ENCODE data around the gene EZR.

Gene EZR

DNA sequence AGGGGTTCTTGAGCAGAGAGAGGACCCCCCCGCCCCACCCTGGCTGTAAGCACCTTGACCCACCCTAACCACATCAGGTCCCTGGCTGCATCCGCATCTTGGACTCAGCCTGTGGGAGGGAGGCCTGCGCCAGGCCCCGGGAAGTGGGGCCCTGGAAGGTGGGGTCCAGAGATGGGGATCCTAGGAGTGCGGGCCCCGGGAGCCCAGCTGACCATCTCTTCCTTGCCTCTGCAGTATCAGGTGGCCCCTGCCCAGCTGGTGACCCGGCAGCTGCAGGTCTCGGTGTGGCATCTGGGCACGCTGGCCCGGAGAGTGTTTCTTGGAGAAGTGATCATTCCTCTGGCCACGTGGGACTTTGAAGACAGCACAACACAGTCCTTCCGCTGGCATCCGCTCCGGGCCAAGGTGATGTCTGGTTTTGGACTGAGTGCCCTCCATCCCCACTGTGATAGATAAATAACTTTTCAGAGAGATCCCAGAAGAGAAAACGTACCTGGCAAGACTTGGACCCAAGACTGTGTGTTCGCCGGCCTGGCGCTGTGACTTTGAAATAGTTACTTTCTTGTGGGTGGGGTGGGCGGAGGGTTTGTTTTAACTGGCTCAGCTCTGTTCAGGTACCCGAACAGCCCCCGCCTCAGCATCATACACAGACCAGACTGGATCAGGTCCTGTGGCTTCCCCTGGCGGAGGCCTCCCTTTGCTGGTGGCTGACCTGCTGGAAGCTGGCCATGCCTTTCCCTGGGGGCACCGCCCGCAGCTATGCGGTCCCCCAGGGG lies 62.0 kb downstream of the EZR start:
- no peaks in the 10 kb centered on the region for H3K27me3 Mint-ChIP-seq (ENCODE audit: low read depth)
- peaks cover 38% of the 10 kb centered on the region for H3K36me3 Mint-ChIP-seq (ENCODE audit: low read depth)
- no peak for DNase-seq (ENCODE audit: low spot score)
- no peak overlapping the region for H3K4me3 Mint-ChIP-seq
- no peaks in the 10 kb centered on the region for H3K9me3 Mint-ChIP-seq
- H3K27ac Mint-ChIP-seq, result peak overlapping the region; percentile 56
- H3K4me1 Mint-ChIP-seq (ENCODE audit: low read depth), result no peaks in the 10 kb centered on the region

GRCh38 chr6:158756126-158756525 lies 63.0 kb downstream of the EZR start:
- Mint-ChIP-seq H3K27ac (no peak overlapping the region), H3K36me3 (ENCODE audit: low read depth) (peaks cover 34% of the 10 kb centered on the region), H3K9me3 (no peaks in the 10 kb centered on the region), H3K4me3 (no peak overlapping the region), H3K4me1 (ENCODE audit: low read depth) (no peaks in the 10 kb centered on the region), H3K27me3 (ENCODE audit: low read depth) (no peaks in the 10 kb centered on the region)
- DNase-seq (ENCODE audit: low spot score), result no peak

DNA sequence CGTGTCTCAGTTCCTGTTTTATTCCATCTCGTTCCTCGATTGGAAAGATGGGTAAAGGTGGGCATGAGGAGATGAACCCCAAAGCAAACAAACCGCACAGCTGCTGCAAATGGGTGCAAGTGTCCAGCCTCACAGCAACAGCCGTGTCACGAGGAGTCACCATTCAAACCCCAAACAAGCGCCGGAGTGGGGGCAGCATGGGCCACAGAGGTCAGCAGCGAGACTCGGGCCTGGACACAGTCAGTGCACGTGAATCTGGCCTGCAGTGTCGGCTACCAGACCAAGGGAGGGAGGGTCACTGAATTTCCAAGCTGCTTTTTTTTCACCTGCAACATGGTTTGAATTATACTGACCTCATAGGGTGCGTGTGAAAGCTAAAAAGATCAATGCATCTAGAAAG lies 63.5 kb downstream of the EZR start:
- H3K36me3 Mint-ChIP-seq (ENCODE audit: low read depth), result peaks cover 36% of the 10 kb centered on the region
- no peaks in the 10 kb centered on the region for H3K9me3 Mint-ChIP-seq
- no peak overlapping the region for H3K27ac Mint-ChIP-seq

DNA sequence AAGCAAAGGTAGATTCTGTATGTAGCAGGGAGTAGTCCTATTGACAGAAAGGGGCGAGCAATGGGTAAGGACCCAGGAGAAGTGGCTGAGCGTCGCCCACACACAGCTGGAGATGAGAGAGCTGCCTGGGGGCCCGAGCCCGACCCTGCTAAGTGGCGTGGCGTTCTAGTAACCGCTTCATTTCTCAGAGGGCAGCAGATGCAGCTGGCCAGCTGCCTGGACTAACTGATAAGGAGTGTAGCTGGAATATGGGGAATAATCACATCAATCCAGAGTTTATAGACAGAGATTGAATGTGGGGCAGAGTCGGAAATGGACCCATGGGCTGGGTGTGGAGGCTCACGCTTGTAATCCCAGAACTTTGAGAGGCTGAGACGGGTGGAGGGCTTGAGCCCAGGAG lies 64.4 kb downstream of the EZR start:
- H3K27ac Mint-ChIP-seq, result no peak overlapping the region
- DNase-seq (ENCODE audit: low spot score), result no peak
- H3K4me1 Mint-ChIP-seq (ENCODE audit: low read depth), result no peaks in the 10 kb centered on the region
- no peak overlapping the region for H3K4me3 Mint-ChIP-seq
- H3K27me3 Mint-ChIP-seq (ENCODE audit: low read depth), result no peaks in the 10 kb centered on the region
- H3K36me3 Mint-ChIP-seq (ENCODE audit: low read depth), result peaks cover 39% of the 10 kb centered on the region
- H3K9me3 Mint-ChIP-seq, result no peaks in the 10 kb centered on the region

More for the DNA sequence above, 63.5 kb downstream of the EZR start:
- no peaks in the 10 kb centered on the region for H3K27me3 Mint-ChIP-seq (ENCODE audit: low read depth)
- H3K4me1 Mint-ChIP-seq (ENCODE audit: low read depth), result no peaks in the 10 kb centered on the region
- DNase-seq (ENCODE audit: low spot score), result no peak
- H3K4me3 Mint-ChIP-seq, result no peak overlapping the region

GRCh38 chr6:158753811-158754210 lies 65.4 kb downstream of the EZR start:
- Mint-ChIP-seq H3K4me3 (no peak overlapping the region), H3K36me3 (ENCODE audit: low read depth) (peaks cover 42% of the 10 kb centered on the region)

DNA sequence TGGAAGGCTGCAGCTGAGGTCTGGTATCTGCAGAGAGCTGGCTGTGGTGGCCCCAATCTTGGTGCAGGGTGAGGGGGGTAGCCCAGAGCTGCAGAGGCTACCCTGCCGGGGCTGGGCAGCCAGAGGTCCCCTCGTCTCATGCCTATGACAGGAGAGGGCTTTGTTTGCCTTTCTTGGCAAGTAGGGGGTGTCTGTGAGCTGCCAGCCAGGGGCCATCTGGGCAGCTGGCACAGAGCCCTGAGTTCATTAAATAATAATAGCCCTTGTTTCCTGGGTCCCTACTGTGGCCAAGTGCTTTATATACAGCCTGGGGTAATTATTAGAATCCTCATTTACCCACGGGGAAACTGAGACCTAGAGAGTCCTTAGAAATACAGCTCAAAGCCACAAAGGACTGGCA lies 66.6 kb downstream of the EZR start:
- H3K27ac Mint-ChIP-seq, result no peak overlapping the region
- H3K9me3 Mint-ChIP-seq, result no peaks in the 10 kb centered on the region
- H3K4me1 Mint-ChIP-seq (ENCODE audit: low read depth), result no peaks in the 10 kb centered on the region
- no peaks in the 10 kb centered on the region for H3K27me3 Mint-ChIP-seq (ENCODE audit: low read depth)
- no peak for DNase-seq (ENCODE audit: low spot score)
- peaks cover 44% of the 10 kb centered on the region for H3K36me3 Mint-ChIP-seq (ENCODE audit: low read depth)
- no peak overlapping the region for H3K4me3 Mint-ChIP-seq

More at GRCh38 chr6:158753811-158754210, 65.4 kb downstream of the EZR start:
- Mint-ChIP-seq H3K4me1 (ENCODE audit: low read depth) (no peaks in the 10 kb centered on the region), H3K27me3 (ENCODE audit: low read depth) (no peaks in the 10 kb centered on the region), H3K9me3 (no peaks in the 10 kb centered on the region), H3K27ac (no peak overlapping the region)
- DNase-seq (ENCODE audit: low spot score), result no peak

- H3K4me1 Mint-ChIP-seq (ENCODE audit: low read depth), result no peaks in the 10 kb centered on the region
- H3K9me3 Mint-ChIP-seq, result no peaks in the 10 kb centered on the region
- H3K36me3 Mint-ChIP-seq (ENCODE audit: low read depth), result peaks cover 44% of the 10 kb centered on the region
- no peak for DNase-seq (ENCODE audit: low spot score)
- no peaks in the 10 kb centered on the region for H3K27me3 Mint-ChIP-seq (ENCODE audit: low read depth)
- H3K4me3 Mint-ChIP-seq, result no peak overlapping the region
- H3K27ac Mint-ChIP-seq, result no peak overlapping the region
These were observed 67.2 kb downstream of the EZR start for GRCh38 chr6:158751921-158752320.

- DNase-seq (ENCODE audit: low spot score), result no peak
- H3K27ac Mint-ChIP-seq, result no peak overlapping the region
- peaks cover 44% of the 10 kb centered on the region for H3K36me3 Mint-ChIP-seq (ENCODE audit: low read depth)
- no peaks in the 10 kb centered on the region for H3K27me3 Mint-ChIP-seq (ENCODE audit: low read depth)
- no peak overlapping the region for H3K4me3 Mint-ChIP-seq
- H3K4me1 Mint-ChIP-seq (ENCODE audit: low read depth), result no peaks in the 10 kb centered on the region
- H3K9me3 Mint-ChIP-seq, result no peaks in the 10 kb centered on the region
These were observed 67.9 kb downstream of the EZR start for GRCh38 chr6:158751224-158751623.

DNA sequence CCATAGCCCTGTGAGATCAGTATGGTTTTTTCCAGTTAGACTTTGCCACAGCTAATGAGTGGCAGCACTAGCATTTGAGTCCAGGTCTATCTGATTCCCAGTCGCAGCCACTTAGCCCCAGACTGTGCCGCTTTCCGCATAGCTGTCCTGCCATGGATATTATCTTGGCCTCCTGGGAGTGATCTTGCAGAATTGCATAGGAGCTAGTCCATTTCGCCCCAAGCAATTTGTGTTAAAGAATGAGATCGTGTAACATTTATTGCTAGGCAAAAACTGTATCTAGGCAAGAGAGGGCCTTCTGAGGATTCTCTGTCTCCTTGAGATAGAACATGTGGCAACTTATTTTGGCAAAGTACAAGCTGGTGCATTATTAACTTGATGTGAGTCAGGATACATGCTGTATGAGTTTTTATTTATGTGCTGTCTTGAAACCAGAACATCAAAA lies 74.2 kb downstream of the EZR start:
- Mint-ChIP-seq H3K4me1 (ENCODE audit: low read depth) (no peaks in the 10 kb centered on the region), H3K36me3 (ENCODE audit: low read depth) (peaks cover 64% of the 10 kb centered on the region), H3K27ac (no peak overlapping the region), H3K27me3 (ENCODE audit: low read depth) (no peaks in the 10 kb centered on the region), H3K9me3 (no peaks in the 10 kb centered on the region), H3K4me3 (no peak overlapping the region)
- no peak for DNase-seq (ENCODE audit: low spot score)

DNA sequence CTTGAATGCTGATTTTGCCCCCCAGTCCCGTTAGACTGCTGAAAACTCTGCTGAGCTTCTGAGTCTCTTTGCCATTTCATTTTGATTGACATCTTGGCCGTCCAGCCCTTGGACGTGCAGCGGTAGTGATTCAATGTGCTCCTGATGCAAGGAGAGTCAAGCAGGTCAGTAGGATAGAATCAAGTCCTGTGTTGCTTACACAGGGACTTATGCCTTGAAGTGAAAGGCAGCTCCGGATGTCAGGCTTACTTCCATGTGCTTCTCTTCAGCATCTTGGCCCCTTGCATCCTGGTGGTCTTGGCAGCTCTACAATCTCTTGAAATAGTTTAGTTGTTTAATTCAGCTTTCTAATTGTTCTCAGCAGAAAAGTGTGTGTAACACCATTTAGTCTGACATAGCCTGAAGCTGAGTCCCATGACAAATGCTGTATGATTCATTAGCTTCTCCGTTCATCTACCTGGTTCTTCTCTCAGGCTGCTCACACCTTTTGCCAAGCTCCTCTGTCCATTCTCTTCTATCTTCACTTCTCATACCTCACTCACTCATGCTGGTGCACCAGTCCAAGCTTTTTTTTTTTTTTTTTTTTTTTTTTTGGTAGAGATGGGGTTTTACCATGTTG lies 76.0 kb downstream of the EZR start:
- H3K4me3 Mint-ChIP-seq, result no peak overlapping the region
- peaks cover 68% of the 10 kb centered on the region for H3K36me3 Mint-ChIP-seq (ENCODE audit: low read depth)
- H3K27ac Mint-ChIP-seq, result no peak overlapping the region
- H3K9me3 Mint-ChIP-seq, result peaks cover 11% of the 10 kb centered on the region
- no peaks in the 10 kb centered on the region for H3K4me1 Mint-ChIP-seq (ENCODE audit: low read depth)
- DNase-seq (ENCODE audit: low spot score), result no peak
- H3K27me3 Mint-ChIP-seq (ENCODE audit: low read depth), result no peaks in the 10 kb centered on the region

- no peaks in the 10 kb centered on the region for H3K27me3 Mint-ChIP-seq (ENCODE audit: low read depth)
- H3K4me1 Mint-ChIP-seq (ENCODE audit: low read depth), result peaks cover 8% of the 10 kb centered on the region
- no peak overlapping the region for H3K27ac Mint-ChIP-seq
- peaks cover 11% of the 10 kb centered on the region for H3K9me3 Mint-ChIP-seq
- no peak overlapping the region for H3K4me3 Mint-ChIP-seq
- H3K36me3 Mint-ChIP-seq (ENCODE audit: low read depth), result peaks cover 66% of the 10 kb centered on the region
- no peak for DNase-seq (ENCODE audit: low spot score)
These were observed 79.5 kb downstream of the EZR start for GRCh38 chr6:158739673-158740072.

DNA sequence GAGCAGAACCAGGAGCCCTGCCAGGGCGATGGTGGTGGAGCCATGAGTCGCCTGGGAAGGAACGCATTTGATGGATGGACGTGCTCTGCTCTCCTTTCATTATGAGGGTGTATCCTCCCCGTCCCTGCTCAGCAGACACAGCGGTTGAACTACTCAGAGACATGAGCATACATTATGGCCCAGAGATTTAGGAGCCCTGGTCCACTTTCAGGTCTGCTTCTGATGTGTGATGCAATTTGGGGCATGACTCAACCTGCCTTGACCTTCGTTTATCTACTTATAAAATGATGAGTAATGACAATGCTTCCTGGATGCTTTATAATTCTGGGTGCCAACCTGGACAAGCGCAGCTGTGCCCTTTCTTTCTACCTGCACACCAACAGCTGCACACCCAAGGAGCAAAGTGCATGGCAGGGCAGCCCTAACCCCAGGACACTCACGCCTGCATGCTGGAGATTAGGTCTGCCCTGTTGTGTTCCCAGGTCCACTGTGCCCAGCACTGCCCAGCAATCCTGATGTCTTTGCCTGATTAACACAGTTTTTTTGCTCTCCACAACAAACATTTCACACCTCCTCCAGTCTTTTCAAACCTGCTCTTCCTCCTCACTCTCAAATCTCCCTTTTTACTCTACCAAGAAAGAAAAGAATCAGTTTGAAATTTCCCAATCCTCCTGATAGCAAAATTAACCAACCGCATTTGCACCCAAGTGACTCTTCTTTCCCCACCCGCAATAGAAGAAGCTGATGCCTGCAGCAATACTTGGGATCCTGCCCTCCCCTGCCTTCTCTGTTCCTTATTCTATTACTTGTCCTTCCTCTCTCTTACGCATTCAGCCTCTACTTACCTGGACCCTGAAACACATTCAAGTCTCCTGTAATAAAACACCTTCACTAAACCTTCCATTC lies 81.2 kb downstream of the EZR start:
- no peak overlapping the region for H3K4me3 Mint-ChIP-seq
- no peaks in the 10 kb centered on the region for H3K27me3 Mint-ChIP-seq (ENCODE audit: low read depth)
- H3K36me3 Mint-ChIP-seq (ENCODE audit: low read depth), result peaks cover 70% of the 10 kb centered on the region
- DNase-seq (ENCODE audit: low spot score), result no peak
- H3K4me1 Mint-ChIP-seq (ENCODE audit: low read depth), result peaks cover 11% of the 10 kb centered on the region
- H3K9me3 Mint-ChIP-seq, result peaks cover 11% of the 10 kb centered on the region
- peak overlapping the region; percentile 1 for H3K27ac Mint-ChIP-seq

- no peaks in the 10 kb centered on the region for H3K27me3 Mint-ChIP-seq (ENCODE audit: low read depth)
- no peak overlapping the region for H3K4me3 Mint-ChIP-seq
- peaks cover 11% of the 10 kb centered on the region for H3K4me1 Mint-ChIP-seq (ENCODE audit: low read depth)
- peaks cover 73% of the 10 kb centered on the region for H3K36me3 Mint-ChIP-seq (ENCODE audit: low read depth)
- DNase-seq (ENCODE audit: low spot score), result no peak
- no peak overlapping the region for H3K27ac Mint-ChIP-seq
- peaks cover 11% of the 10 kb centered on the region for H3K9me3 Mint-ChIP-seq
These were observed 82.0 kb downstream of the EZR start for GRCh38 chr6:158737082-158737709.

All from T-helper 2 cell treated with Interferon-gamma antibody and Interleukin-4, amounts not matched to agents 5 μg/mL and 100 μg/mL, for 36 hours (primary cell).